Activated CD4-positive, alpha-beta T cell treated with anti-CD3 and anti-CD28 coated beads, Interleukin-2, amount 10 ng/mL, durations not matched to agents 24 days and 14 days (primary cell): ENCODE data around the gene HCN2. TPM values are rescaled to one million over a fixed set of nuclear protein-coding genes. Genes with fewer than 3 reads are reported as not detected.
"Not testable (repeated sequence)": the region's sequence is repeated elsewhere in the genome, so short reads cannot be mapped to it uniquely, and the experiment has no call there.

Experiments used
- DNase-seq: peaks from one replicate; pipeline ENCODE4 v3.0.0; 2022
- H3K27ac Mint-ChIP-seq: one replicate; pipeline ENCODE4 v1.8.0; 2022; ENCODE audit warnings: mild to moderate bottlenecking, mixed read lengths
- H3K27me3 Mint-ChIP-seq: one replicate; pipeline ENCODE4 v1.8.0; 2022; ENCODE audit warnings: mixed read lengths
- H3K36me3 Mint-ChIP-seq: one replicate; pipeline ENCODE4 v1.8.0; 2022; ENCODE audit warnings: low read depth, mild to moderate bottlenecking, mixed read lengths
- H3K4me1 Mint-ChIP-seq: one replicate; pipeline ENCODE4 v1.8.0; 2021; ENCODE audit warnings: mixed read lengths
- H3K4me3 Mint-ChIP-seq: one replicate; pipeline ENCODE4 v1.8.0; 2022; ENCODE audit warnings: mild to moderate bottlenecking, moderate library complexity, mixed read lengths
- H3K9me3 Mint-ChIP-seq: one replicate; pipeline ENCODE4 v1.8.0; 2021; ENCODE audit warnings: mixed read lengths
- intact Hi-C: fragments of 100-400 bp; cut with micrococcal nuclease; formaldehyde crosslinking; loops from one replicate; pipeline ENCODE4 v1.15.1; 2023
- total RNA-seq: library from RNA; stranded (reverse); gene quantifications from 2 replicates; pipeline ENCODE4 v1.2.3, GENCODE V29; 2022

HCN2 gene
- total RNA-seq, 1 donor from 2014 or later: 1.1 TPM

GRCh38 chr19:585146-585545 is 4.5 kb upstream of the HCN2 start:
- DNase-seq, H3K27me3 Mint-ChIP-seq, H3K36me3 Mint-ChIP-seq, H3K27ac Mint-ChIP-seq, H3K9me3 Mint-ChIP-seq, H3K4me1 Mint-ChIP-seq, H3K4me3 Mint-ChIP-seq: not testable (repeated sequence)
- intact Hi-C loops: loop anchor here (2.0 to 5.0 kb wide), 2 partner anchors 48 to 147 kb away; partner anchors contain the start of gene POLRMT

GRCh38 chr19:585551-586110 is 4.0 kb upstream of the HCN2 start:
- H3K4me1 Mint-ChIP-seq: peaks cover 2% of the 10 kb centered on the region
- no peak overlapping the region for H3K4me3 Mint-ChIP-seq
- no peak for DNase-seq
- peaks cover 7% of the 10 kb centered on the region for H3K36me3 Mint-ChIP-seq
- intact Hi-C loops: loop anchor here (2.0 to 5.0 kb wide), 2 partner anchors 47 to 147 kb away; partner anchors contain the start of gene POLRMT
- H3K9me3 Mint-ChIP-seq: no peaks in the 10 kb centered on the region
- H3K27ac Mint-ChIP-seq: no peak overlapping the region
- peaks cover 7% of the 10 kb centered on the region for H3K27me3 Mint-ChIP-seq

GRCh38 chr19:588093-588740 is 1.5 kb upstream of the HCN2 start:
- Mint-ChIP-seq H3K4me1 (peaks cover 2% of the 10 kb centered on the region), H3K36me3 (no peaks in the 10 kb centered on the region), H3K4me3 (peak overlapping the region; percentile 28), H3K27me3 (peaks cover 13% of the 10 kb centered on the region), H3K27ac (no peak overlapping the region), H3K9me3 (no peaks in the 10 kb centered on the region)
- intact Hi-C loops: loop anchor here (1.0 to 5.0 kb wide), 3 partner anchors 15 to 144 kb away; partner anchors contain the start of genes BSG and RNF126
- peak; percentile 88 for DNase-seq

- Mint-ChIP-seq H3K4me1 (no peaks in the 10 kb centered on the region), H3K27ac (no peak overlapping the region), H3K27me3 (peaks cover 19% of the 10 kb centered on the region), H3K4me3 (peak overlapping the region; percentile 30), H3K9me3 (no peaks in the 10 kb centered on the region), H3K36me3 (no peaks in the 10 kb centered on the region)
- intact Hi-C loops: loop anchor here (1.0 to 5.0 kb wide), 3 partner anchors 16 to 143 kb away; partner anchors contain the start of genes BSG and RNF126
- DNase-seq: no peak
Observed at GRCh38 chr19:588741-589692, 664 bp upstream of the HCN2 start.

- H3K4me3 Mint-ChIP-seq: peak overlapping the region; percentile 34
- peaks cover 19% of the 10 kb centered on the region for H3K27me3 Mint-ChIP-seq
- H3K9me3 Mint-ChIP-seq: no peaks in the 10 kb centered on the region
- no peaks in the 10 kb centered on the region for H3K4me1 Mint-ChIP-seq
- no peaks in the 10 kb centered on the region for H3K36me3 Mint-ChIP-seq
- H3K27ac Mint-ChIP-seq: no peak overlapping the region
- intact Hi-C loops: no loop called here
- peak; percentile 82 for DNase-seq
Observed at GRCh38 chr19:590396-590745, 690 bp downstream of the HCN2 start.

- intact Hi-C loops: no loop called here
- Mint-ChIP-seq H3K27ac (no peak overlapping the region), H3K27me3 (peaks cover 19% of the 10 kb centered on the region), H3K4me1 (no peaks in the 10 kb centered on the region), H3K36me3 (no peaks in the 10 kb centered on the region), H3K9me3 (no peaks in the 10 kb centered on the region), H3K4me3 (no peak overlapping the region)
- DNase-seq: no peak
Observed at GRCh38 chr19:590750-591098, 1.0 kb downstream of the HCN2 start.

GRCh38 chr19:591099-591958 is 1.6 kb downstream of the HCN2 start:
- H3K4me3 Mint-ChIP-seq: peak overlapping the region; percentile 42

GRCh38 chr19:592101-592500 is 2.4 kb downstream of the HCN2 start:
- Mint-ChIP-seq H3K4me1 (no peaks in the 10 kb centered on the region), H3K36me3 (no peaks in the 10 kb centered on the region), H3K9me3 (no peaks in the 10 kb centered on the region), H3K27ac (no peak overlapping the region), H3K4me3 (no peak overlapping the region), H3K27me3 (peaks cover 19% of the 10 kb centered on the region)
- intact Hi-C loops: no loop called here
- DNase-seq: no peak

More at GRCh38 chr19:591099-591958, 1.6 kb downstream of the HCN2 start:
- Mint-ChIP-seq H3K27ac (peak overlapping the region; percentile 76), H3K9me3 (no peaks in the 10 kb centered on the region), H3K4me1 (no peaks in the 10 kb centered on the region), H3K36me3 (no peaks in the 10 kb centered on the region), H3K27me3 (peaks cover 19% of the 10 kb centered on the region)
- DNase-seq: peak; percentile 72
- intact Hi-C loops: no loop called here

- Mint-ChIP-seq H3K27ac (no peak overlapping the region), H3K9me3 (no peaks in the 10 kb centered on the region), H3K27me3 (peaks cover 18% of the 10 kb centered on the region), H3K4me3 (no peak overlapping the region), H3K36me3 (no peaks in the 10 kb centered on the region), H3K4me1 (no peaks in the 10 kb centered on the region)
- intact Hi-C loops: no loop called here
- DNase-seq: no peak
Observed at GRCh38 chr19:593055-593454, 3.4 kb downstream of the HCN2 start.

- H3K9me3 Mint-ChIP-seq: no peaks in the 10 kb centered on the region
- intact Hi-C loops: no loop called here
- no peak overlapping the region for H3K4me3 Mint-ChIP-seq
- no peaks in the 10 kb centered on the region for H3K4me1 Mint-ChIP-seq
- peak overlapping the region; percentile 36 for H3K27ac Mint-ChIP-seq
- no peaks in the 10 kb centered on the region for H3K36me3 Mint-ChIP-seq
- no peak for DNase-seq
- H3K27me3 Mint-ChIP-seq: peaks cover 18% of the 10 kb centered on the region
Observed at GRCh38 chr19:593505-593904, 3.8 kb downstream of the HCN2 start.

- Mint-ChIP-seq H3K27me3 (peaks cover 14% of the 10 kb centered on the region), H3K9me3 (no peaks in the 10 kb centered on the region), H3K4me3 (no peak overlapping the region), H3K27ac (no peak overlapping the region), H3K36me3 (no peaks in the 10 kb centered on the region), H3K4me1 (no peaks in the 10 kb centered on the region)
- intact Hi-C loops: no loop called here
- DNase-seq: no peak
Observed at GRCh38 chr19:594265-594870, 4.7 kb downstream of the HCN2 start.

GRCh38 chr19:595326-596262 is 5.9 kb downstream of the HCN2 start:
- no peak for DNase-seq
- Mint-ChIP-seq H3K36me3 (no peaks in the 10 kb centered on the region), H3K9me3 (no peaks in the 10 kb centered on the region), H3K27me3 (peaks cover 12% of the 10 kb centered on the region), H3K4me3 (no peak overlapping the region), H3K4me1 (no peaks in the 10 kb centered on the region), H3K27ac (no peak overlapping the region)
- intact Hi-C loops: no loop called here
